PC-9 (cell line): ENCODE results near the gene ENDOG. TPM values are rescaled to one million over a fixed set of nuclear protein-coding genes. Genes with fewer than 3 reads are reported as not detected.

Experiments used
- BruUV-seq: library from RNA; stranded (reverse); fragments of 400-500 nt; replicated peaks from 2 replicates; lab custom pipeline; 2021; lab: Mats Ljungman, UMichigan
- CTCF ChIA-PET: fragments of 300-600 bp; sonication (Branson Sonifier 250); formaldehyde crosslinking; loops from one replicate; lab custom pipeline; 2022; ENCODE audit warnings: antibody characterized with exemption; lab: Charles Lee
- POLR2A ChIA-PET: fragments of 300-600 bp; sonication (Branson Sonifier 250); formaldehyde crosslinking; loops from one replicate; lab custom pipeline; 2022; ENCODE audit warnings: antibody characterized with exemption; ENCODE audit not compliant: unreplicated experiment; lab: Charles Lee
- DNase-seq, 2 experiments: peaks; one replicate each; pipeline versions ENCODE4 v3.0.0 to v3.0.0-alpha.2; 2015 to 2022; ENCODE audit warnings: mixed read lengths in 1 of 2
- H2AFZ ChIP-seq: fragments of 200-600 bp; sonication (generic); 2 replicates; pipeline ENCODE4 v1.8.1; 2017; ENCODE audit warnings: antibody characterized with exemption
- H3F3A ChIP-seq: fragments of 200-600 bp; sonication (generic); 2 replicates; pipeline ENCODE4 v1.8.1; 2017; ENCODE audit warnings: antibody characterized with exemption, mild to moderate bottlenecking, low read depth; ENCODE audit not compliant: insufficient read depth
- H3K27ac ChIP-seq: fragments of 200-600 bp; sonication (generic); 2 replicates; pipeline ENCODE4 v1.6.1; 2016; ENCODE audit warnings: mixed run types
- H3K27me3 ChIP-seq: fragments of 200-600 bp; sonication (generic); 2 replicates; pipeline ENCODE4 v1.6.1; 2016; ENCODE audit warnings: low read depth, mixed run types; ENCODE audit not compliant: insufficient read depth
- H3K36me3 ChIP-seq: fragments of 200-600 bp; sonication (generic); 2 replicates; pipeline ENCODE4 v1.6.1; 2016; ENCODE audit warnings: low read depth, mixed run types
- H3K4me1 ChIP-seq: fragments of 200-600 bp; sonication (generic); replicated peaks from 2 replicates; pipeline ENCODE4 v1.6.1; 2016; ENCODE audit warnings: mixed run types; ENCODE audit not compliant: insufficient read depth
- H3K4me2 ChIP-seq: fragments of 200-600 bp; sonication (generic); 2 replicates; pipeline ENCODE4 v1.6.1; 2017; ENCODE audit warnings: mixed run types
- H3K4me3 ChIP-seq: fragments of 200-600 bp; sonication (generic); 2 replicates; pipeline ENCODE4 v1.6.1; 2016; ENCODE audit warnings: mixed run types
- H3K79me2 ChIP-seq: fragments of 200-600 bp; sonication (generic); 2 replicates; pipeline ENCODE4 v1.6.1; 2017; ENCODE audit warnings: low read depth, mixed run types
- H3K9me2 ChIP-seq: fragments of 200-600 bp; sonication (generic); 2 replicates; pipeline ENCODE4 v1.8.1; 2017; ENCODE audit warnings: mild to moderate bottlenecking; ENCODE audit not compliant: insufficient read depth
- H3K9me3 ChIP-seq: fragments of 200-600 bp; sonication (generic); 2 replicates; pipeline ENCODE4 v1.8.1; 2016; ENCODE audit warnings: low read depth; ENCODE audit not compliant: insufficient read depth
- H4K20me1 ChIP-seq: fragments of 200-600 bp; sonication (generic); 2 replicates; pipeline ENCODE4 v1.8.1; 2017; ENCODE audit not compliant: insufficient read depth
- EZH2 ChIP-seq: fragments of 200-600 bp; sonication (generic); IDR thresholded peaks from 2 replicates; pipeline ENCODE4 v1.8.0; 2017; ENCODE audit warnings: antibody characterized with exemption, low read depth
- intact Hi-C: fragments of 100-400 bp; cut with micrococcal nuclease; formaldehyde crosslinking; loops from one replicate; pipeline ENCODE4 v1.10.0; 2022; ENCODE audit not compliant: unreplicated experiment
- total RNA-seq: library from RNA; stranded (reverse); gene quantifications from 2 replicates; pipeline ENCODE4 v1.2.3, GENCODE V29; 2021
- TF ChIP-seq, protein P1 (sequence below): fragments of 200-600 bp; sonication (generic); conservative IDR thresholded peaks from 2 replicates; pipeline ENCODE4 v1.6.1; 2017; ENCODE audit warnings: mixed run types, antibody characterized with exemption, mild to moderate bottlenecking, moderate library complexity

The ENDOG gene
- total RNA-seq, 1 experiment from 2014 or later = 28.6 TPM

DNA sequence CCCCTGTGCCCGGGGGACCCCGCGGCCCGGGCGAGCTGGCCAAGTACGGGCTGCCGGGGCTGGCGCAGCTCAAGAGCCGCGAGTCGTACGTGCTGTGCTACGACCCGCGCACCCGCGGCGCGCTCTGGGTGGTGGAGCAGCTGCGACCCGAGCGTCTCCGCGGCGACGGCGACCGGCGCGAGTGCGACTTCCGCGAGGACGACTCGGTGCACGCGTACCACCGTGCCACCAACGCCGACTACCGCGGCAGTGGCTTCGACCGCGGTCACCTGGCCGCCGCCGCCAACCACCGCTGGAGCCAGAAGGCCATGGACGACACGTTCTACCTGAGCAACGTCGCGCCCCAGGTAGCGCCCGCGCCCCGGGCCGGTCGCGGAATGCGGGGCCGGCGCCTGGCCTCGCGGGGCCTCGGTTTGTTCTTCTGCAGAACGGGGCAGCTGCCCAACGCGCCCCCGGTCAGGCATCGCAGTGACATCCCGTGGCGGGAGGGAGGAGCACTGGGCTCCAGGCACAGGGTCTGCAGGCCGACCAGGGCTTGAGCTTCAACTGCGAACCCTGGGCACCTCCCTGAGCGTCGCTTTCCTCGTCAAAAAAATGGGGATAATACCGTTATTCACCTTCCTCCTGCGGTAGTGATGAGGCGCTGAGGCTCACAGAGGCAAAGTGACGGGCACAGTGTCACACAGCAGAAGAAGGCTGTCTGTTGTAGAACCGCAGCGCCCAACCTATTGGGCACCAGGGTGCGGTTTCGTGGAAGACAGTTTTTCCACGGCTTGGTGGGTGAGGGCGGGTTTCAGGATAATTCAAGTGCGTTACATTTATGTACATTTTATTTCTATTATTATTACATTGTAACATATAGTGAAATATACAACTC, 777 bp downstream of the ENDOG start:
- peak overlapping the region; percentile 98 for H3K4me2 ChIP-seq
- H3F3A ChIP-seq = peaks cover 4% of the 10 kb centered on the region; the same call in 1 of the 2 replicates
- ChIA-PET CTCF (interaction anchor here (0.6 to 1.7 kb wide), 6 partner anchors 78 to 381 kb away, joined by 3 to 6 read pairs (median 4); partner anchors contain the start of genes PKN3, SH3GLB2 and ZDHHC12), POLR2A (interaction anchor here (0.6 to 1.1 kb wide), 4 partner anchors 12 to 180 kb away, joined by 3 to 10 read pairs (median 4); no protein-coding TSS in a partner anchor)
- no peaks in the 10 kb centered on the region for H3K9me3 ChIP-seq
- H4K20me1 ChIP-seq = peaks cover 5% of the 10 kb centered on the region; the same call in 1 of the 2 replicates
- peaks cover 7% of the 10 kb centered on the region; the same call in 1 of the 2 replicates for H3K4me1 ChIP-seq
- H2AFZ ChIP-seq = peak overlapping the region; percentile 78; the same call in 1 of the 2 replicates
- BruUV-seq = TSS peak; percentile 42
- no peaks in the 10 kb centered on the region for H3K36me3 ChIP-seq
- H3K4me3 ChIP-seq = peak overlapping the region; percentile 58
- H3K9me2 ChIP-seq = no peaks in the 10 kb centered on the region
- no peaks in the 10 kb centered on the region for H3K79me2 ChIP-seq
- no peak overlapping the region for H3K27ac ChIP-seq
- no peak for DNase-seq
- intact Hi-C loops = loop anchor here (1.0 to 10.0 kb wide), 2 partner anchors 94 to 184 kb away; partner anchors contain the start of gene ZDHHC12
- H3K27me3 ChIP-seq = no peaks in the 10 kb centered on the region
- TF ChIP-seq EZH2 = no peak
- TF ChIP-seq, protein P1, sequence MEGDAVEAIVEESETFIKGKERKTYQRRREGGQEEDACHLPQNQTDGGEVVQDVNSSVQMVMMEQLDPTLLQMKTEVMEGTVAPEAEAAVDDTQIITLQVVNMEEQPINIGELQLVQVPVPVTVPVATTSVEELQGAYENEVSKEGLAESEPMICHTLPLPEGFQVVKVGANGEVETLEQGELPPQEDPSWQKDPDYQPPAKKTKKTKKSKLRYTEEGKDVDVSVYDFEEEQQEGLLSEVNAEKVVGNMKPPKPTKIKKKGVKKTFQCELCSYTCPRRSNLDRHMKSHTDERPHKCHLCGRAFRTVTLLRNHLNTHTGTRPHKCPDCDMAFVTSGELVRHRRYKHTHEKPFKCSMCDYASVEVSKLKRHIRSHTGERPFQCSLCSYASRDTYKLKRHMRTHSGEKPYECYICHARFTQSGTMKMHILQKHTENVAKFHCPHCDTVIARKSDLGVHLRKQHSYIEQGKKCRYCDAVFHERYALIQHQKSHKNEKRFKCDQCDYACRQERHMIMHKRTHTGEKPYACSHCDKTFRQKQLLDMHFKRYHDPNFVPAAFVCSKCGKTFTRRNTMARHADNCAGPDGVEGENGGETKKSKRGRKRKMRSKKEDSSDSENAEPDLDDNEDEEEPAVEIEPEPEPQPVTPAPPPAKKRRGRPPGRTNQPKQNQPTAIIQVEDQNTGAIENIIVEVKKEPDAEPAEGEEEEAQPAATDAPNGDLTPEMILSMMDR = no peak

DNA sequence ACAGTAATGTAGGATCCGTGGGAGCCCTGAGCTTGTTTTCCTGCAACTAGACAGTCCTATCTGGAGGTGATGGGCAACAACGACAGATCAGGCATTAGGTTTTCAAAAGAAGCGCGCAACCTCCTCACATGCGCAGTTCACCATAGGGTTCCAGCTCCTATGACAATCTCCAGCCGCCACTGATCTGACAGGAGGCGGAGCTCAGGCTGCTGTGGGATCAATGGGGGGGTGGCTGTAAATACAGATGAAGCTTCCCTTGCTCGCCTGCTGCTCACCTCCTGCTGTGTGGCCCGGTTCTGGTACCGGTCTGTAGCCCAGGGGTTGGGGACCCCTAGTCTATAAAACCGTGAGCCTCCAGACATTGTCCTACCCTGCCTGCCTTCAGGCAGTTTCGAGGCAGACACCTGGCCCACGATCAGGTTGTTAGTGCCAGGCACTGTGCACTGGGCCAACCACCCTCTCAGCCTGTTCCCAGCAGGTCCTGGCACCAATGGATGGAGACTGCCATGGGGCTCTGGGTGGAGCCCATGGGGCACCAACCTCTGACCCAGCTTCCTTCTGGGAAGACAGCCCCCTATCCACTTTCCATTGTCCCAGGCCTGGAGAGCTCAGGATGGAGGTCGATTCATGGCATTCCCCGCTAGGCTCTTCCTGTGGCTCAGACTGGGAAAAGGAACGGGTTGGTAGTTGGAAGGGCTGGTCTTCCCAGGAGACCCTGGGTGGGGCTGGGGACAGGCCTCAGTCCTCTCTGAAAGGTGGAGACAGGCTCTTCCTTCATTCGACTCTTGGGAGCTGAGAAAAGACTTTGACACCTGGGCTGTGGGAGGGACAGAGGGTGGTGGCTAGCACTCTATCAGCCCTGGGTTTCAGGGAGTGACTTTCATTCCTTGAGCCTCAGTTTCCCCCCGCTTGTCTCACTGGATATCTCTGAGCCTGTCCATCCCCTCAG, 1.7 kb downstream of the ENDOG start:
- H4K20me1 ChIP-seq = peaks cover 5% of the 10 kb centered on the region; the same call in 1 of the 2 replicates
- DNase-seq = no peak
- no peaks in the 10 kb centered on the region for H3K9me2 ChIP-seq
- peak overlapping the region; percentile 98 for H3K4me2 ChIP-seq
- intact Hi-C loops = loop anchor here (10.0 kb wide), 1 partner anchor 95 kb away; the partner anchor contains the start of gene ZDHHC12
- TF ChIP-seq EZH2 = no peak
- TF ChIP-seq, protein P1 = no peak
- H2AFZ ChIP-seq = no peak overlapping the region
- H3K4me1 ChIP-seq = peaks cover 7% of the 10 kb centered on the region; the same call in 1 of the 2 replicates
- POLR2A ChIA-PET = interaction anchor here (0.5 to 0.6 kb wide), 2 partner anchors 28 to 1705 kb away, joined by 4 read pairs; no protein-coding TSS in a partner anchor
- peaks cover 1% of the 10 kb centered on the region; the same call in 1 of the 2 replicates for H3F3A ChIP-seq
- H3K36me3 ChIP-seq = no peaks in the 10 kb centered on the region; the same call in 1 of the 2 replicates
- H3K27me3 ChIP-seq = no peaks in the 10 kb centered on the region
- H3K79me2 ChIP-seq = no peaks in the 10 kb centered on the region
- BruUV-seq = no TSS peak
- CTCF ChIA-PET = interaction anchor here (0.6 kb wide), 1 partner anchor 35 kb away, joined by 4 read pairs; no protein-coding TSS in a partner anchor
- no peak overlapping the region for H3K4me3 ChIP-seq
- no peaks in the 10 kb centered on the region for H3K9me3 ChIP-seq
- H3K27ac ChIP-seq = no peak overlapping the region
